ENCODE results near the gene ATP6V0E1.
A peak's percentile ranks its signal among the peaks of the same experiment; 100 is the strongest.

ATP6V0E1 gene

DNA sequence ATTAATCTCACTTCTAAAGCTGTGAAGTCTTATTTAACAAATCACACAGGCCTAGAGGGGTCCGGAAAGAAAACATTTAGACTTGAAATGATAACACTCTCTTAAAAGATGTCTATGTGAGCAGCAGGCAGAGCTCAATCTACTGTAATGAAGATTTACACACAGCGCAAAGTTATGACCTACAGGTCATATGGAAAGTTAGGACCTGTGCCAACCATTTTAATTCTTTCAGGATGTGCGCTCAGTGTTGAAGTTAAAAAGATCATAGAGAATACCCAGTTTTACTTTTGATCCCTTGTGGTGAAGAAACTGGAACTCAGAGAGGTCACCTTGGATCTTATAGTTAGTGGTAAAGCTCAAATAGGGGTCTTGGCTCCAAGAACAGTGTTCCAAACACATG, 69.5 kb downstream of the ATP6V0E1 start:
- Mint-ChIP-seq H3K9me3 (no peaks in the 10 kb centered on the region), H3K27me3 (ENCODE audit: low read depth) (peaks cover 9% of the 10 kb centered on the region), H3K4me3 (peak overlapping the region; percentile 29 to 69 (median 33)), H3K27ac (peak overlapping the region in 2 of 3 experiments; percentile 38 to 83), H3K36me3 (ENCODE audit: low read depth) (no peaks in the 10 kb centered on the region), H3K4me1 (peaks cover 21% of the 10 kb centered on the region)
- TF ChIP-seq, protein P1, sequence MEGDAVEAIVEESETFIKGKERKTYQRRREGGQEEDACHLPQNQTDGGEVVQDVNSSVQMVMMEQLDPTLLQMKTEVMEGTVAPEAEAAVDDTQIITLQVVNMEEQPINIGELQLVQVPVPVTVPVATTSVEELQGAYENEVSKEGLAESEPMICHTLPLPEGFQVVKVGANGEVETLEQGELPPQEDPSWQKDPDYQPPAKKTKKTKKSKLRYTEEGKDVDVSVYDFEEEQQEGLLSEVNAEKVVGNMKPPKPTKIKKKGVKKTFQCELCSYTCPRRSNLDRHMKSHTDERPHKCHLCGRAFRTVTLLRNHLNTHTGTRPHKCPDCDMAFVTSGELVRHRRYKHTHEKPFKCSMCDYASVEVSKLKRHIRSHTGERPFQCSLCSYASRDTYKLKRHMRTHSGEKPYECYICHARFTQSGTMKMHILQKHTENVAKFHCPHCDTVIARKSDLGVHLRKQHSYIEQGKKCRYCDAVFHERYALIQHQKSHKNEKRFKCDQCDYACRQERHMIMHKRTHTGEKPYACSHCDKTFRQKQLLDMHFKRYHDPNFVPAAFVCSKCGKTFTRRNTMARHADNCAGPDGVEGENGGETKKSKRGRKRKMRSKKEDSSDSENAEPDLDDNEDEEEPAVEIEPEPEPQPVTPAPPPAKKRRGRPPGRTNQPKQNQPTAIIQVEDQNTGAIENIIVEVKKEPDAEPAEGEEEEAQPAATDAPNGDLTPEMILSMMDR (IDR thresholded peaks at IDR 0.05; ENCODE audit: unreplicated experiment in 3 of 3): no peak

DNA sequence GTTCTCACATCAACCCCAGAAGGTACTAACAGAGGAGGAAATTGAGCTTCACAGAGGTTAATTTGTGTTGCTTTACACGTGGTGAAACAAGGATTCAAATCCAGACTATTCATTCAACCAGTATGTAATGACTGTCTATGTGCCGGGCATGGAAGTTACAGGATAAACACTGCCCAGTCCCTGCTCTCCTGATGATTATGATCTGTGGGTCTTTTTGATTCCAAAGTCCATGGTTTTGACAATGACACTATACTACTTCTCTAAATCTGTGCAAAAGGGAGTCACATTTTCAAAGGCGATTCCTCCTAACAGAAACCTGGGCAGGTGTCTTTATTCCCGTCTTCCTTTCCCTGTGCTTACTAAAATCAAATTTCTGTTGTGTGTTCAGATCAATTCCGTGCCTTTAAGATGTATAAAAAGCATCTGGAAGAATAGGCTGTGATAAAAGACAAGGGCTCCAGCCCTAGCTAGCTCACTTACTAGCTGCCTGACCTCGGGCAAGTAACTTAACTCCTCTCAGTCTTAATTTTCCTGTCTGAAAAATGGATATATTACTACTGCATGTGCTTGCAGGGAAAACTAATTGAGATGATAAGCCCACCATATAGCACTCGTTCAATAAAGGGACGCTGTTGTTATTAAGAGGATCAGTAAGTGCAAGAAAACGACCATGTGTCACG, 71.6 kb downstream of the ATP6V0E1 start:
- H3K27ac Mint-ChIP-seq: peak overlapping the region in 1 of 3 experiments; percentile 24
- TF ChIP-seq, protein P1 (IDR thresholded peaks at IDR 0.05; ENCODE audit: unreplicated experiment in 3 of 3): no peak
- peak overlapping the region; percentile 94 to 97 (median 94) for H3K4me3 Mint-ChIP-seq
- H3K4me1 Mint-ChIP-seq: peaks cover 24% of the 10 kb centered on the region
- peaks cover 7% of the 10 kb centered on the region for H3K27me3 Mint-ChIP-seq (ENCODE audit: low read depth)
- no peaks in the 10 kb centered on the region for H3K9me3 Mint-ChIP-seq
- H3K36me3 Mint-ChIP-seq (ENCODE audit: low read depth): peaks cover 3% of the 10 kb centered on the region

DNA sequence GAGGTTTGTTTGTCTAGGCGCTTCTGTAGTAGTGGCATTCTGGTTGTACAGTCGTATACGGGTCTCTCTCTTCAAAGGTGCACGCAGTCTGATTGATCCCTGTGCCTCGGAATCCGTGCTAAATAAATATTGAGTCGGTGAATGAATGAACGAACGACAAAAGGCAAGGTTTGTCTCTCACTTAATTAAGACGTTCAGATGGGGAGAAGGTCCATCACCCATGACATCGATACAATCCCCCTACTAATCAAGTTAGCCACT, 72.1 kb downstream of the ATP6V0E1 start:
- peak overlapping the region; percentile 28 to 78 (median 61) for H3K27ac Mint-ChIP-seq
- TF ChIP-seq, protein P1 (IDR thresholded peaks at IDR 0.05; ENCODE audit: unreplicated experiment in 3 of 3): no peak
- H3K9me3 Mint-ChIP-seq: no peaks in the 10 kb centered on the region
- peak overlapping the region; percentile 94 to 97 (median 94) for H3K4me3 Mint-ChIP-seq
- peaks cover 7% of the 10 kb centered on the region for H3K27me3 Mint-ChIP-seq (ENCODE audit: low read depth)
- peaks cover 3% of the 10 kb centered on the region for H3K36me3 Mint-ChIP-seq (ENCODE audit: low read depth)
- H3K4me1 Mint-ChIP-seq: peaks cover 24% of the 10 kb centered on the region

DNA sequence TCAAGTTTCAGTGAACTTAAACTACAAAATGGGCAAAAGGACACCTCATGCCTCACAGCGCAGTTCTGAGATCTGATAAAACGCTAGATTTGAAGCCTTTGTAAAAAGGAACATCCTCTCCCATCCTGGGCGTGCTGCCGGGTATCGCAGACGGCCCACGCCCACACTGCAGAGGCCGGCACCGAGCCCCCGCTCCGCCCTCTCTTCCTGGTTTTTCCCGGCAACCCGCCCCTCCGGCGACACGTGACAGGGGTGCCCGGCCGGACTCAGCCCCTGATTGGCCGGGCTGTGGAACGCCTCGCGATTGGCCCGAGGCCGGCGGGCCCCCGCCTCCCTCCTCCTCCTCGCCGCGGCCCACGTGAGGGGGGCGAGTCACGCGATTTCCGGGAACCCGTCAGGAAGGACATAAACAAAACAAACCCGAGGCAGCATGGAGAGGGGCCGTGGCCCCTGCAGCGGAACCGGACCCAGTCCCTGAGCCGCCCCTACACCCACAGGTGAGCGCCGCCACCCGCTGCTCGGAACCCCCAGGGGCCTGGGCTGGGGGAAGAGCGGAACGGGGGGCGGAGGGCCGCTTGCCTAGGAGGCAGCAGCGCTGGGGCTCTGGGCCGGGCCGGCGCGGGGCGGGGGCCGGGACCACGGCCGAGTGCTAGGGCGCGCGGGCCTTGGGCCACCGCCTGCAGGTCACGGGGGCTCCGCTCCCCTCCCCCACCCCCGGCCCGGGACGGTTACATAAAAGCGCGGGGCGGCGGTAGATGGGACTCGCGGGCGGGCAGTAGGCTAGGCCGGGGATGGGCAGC, 72.6 kb downstream of the ATP6V0E1 start, which contains the start of gene CREBRF:
Gene CREBRF, plus strand, starts transcription at position 370 of the 800 bp plus-strand sequence. CDS start 24,424 bp downstream, outside the sequence.
- peaks cover 7% of the 10 kb centered on the region for H3K27me3 Mint-ChIP-seq (ENCODE audit: low read depth)
- peak within 1 kb of the TSS; percentile 94 to 98 (median 95) for H3K4me3 Mint-ChIP-seq
- no peaks in the 10 kb centered on the region for H3K9me3 Mint-ChIP-seq
- H3K4me1 Mint-ChIP-seq: peaks cover 24% of the 10 kb centered on the region
- peak within 1 kb of the TSS; percentile 97 to 99 (median 98) for H3K27ac Mint-ChIP-seq
- TF ChIP-seq, protein P1 (IDR thresholded peaks at IDR 0.05; ENCODE audit: unreplicated experiment in 3 of 3): no peak
- peaks cover 3% of the 10 kb centered on the region for H3K36me3 Mint-ChIP-seq (ENCODE audit: low read depth)

DNA sequence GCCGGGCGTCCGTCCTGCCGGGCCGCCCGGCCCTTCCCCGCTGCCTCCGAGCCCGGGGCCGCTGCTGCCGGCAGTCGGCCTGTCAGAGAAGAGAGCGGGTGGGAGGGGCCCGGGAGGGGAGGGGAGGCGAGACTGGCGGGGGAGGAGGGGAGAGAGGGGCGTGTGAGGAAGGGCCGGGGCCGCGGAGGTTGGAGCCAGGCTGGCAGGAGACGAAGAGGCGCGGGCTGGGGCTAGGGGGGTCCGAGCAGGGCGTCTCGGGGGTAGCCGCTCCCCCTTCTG, 73.2 kb downstream of the ATP6V0E1 start:
- Mint-ChIP-seq H3K4me3 (peak overlapping the region; percentile 93 to 98 (median 95)), H3K4me1 (peaks cover 23% of the 10 kb centered on the region), H3K36me3 (ENCODE audit: low read depth) (peaks cover 3% of the 10 kb centered on the region), H3K9me3 (no peaks in the 10 kb centered on the region), H3K27ac (peak overlapping the region; percentile 97 to 99 (median 98)), H3K27me3 (ENCODE audit: low read depth) (peaks cover 2% of the 10 kb centered on the region)
- TF ChIP-seq, protein P1 (IDR thresholded peaks at IDR 0.05; ENCODE audit: unreplicated experiment in 3 of 3): no peak

Data from nephron (organoid).